GM18511 (cell line): Measurements from ENCODE around the gene OR10H5.
"Not testable (repeated sequence)": the region's sequence is repeated elsewhere in the genome, so short reads cannot be mapped to it uniquely, and the experiment has no call there.

ENCODE experiments used
- ATAC-seq: cut with Tn5 transposase; IDR thresholded peaks from one replicate; pipeline ENCODE4 v1.9.1; 2021; ENCODE audit warnings: mild to moderate bottlenecking, moderate library complexity; ENCODE audit not compliant: unreplicated experiment

The OR10H5 gene

GRCh38 chr19:15811476-15811875, 24.0 kb downstream of the OR10H5 start:
- no peak for ATAC-seq

- ATAC-seq = no peak
These were observed 24.7 kb downstream of the OR10H5 start for GRCh38 chr19:15812060-15812722.

- no peak for ATAC-seq
These were observed 26.5 kb downstream of the OR10H5 start for GRCh38 chr19:15813916-15814315.

- ATAC-seq = no peak
These were observed 27.8 kb downstream of the OR10H5 start, which contains the start of gene OR10H1 for GRCh38 chr19:15815306-15815705. Gene OR10H1 (minus strand): TSS chr19:15815664. CDS start chr19:15808037, 7,627 bp downstream.

- no peak for ATAC-seq
These were observed 33.2 kb downstream of the OR10H5 start for GRCh38 chr19:15820646-15821045.

- ATAC-seq = no peak
These were observed 38.3 kb downstream of the OR10H5 start for GRCh38 chr19:15825753-15826152.

- no peak for ATAC-seq
These were observed 40.7 kb downstream of the OR10H5 start for GRCh38 chr19:15828121-15828610.

- ATAC-seq = not testable (repeated sequence)
These were observed 41.3 kb downstream of the OR10H5 start for GRCh38 chr19:15828611-15829305.

- ATAC-seq = no peak
These were observed 41.8 kb downstream of the OR10H5 start for GRCh38 chr19:15829306-15829698.

- ATAC-seq = no peak
These were observed 42.3 kb downstream of the OR10H5 start for GRCh38 chr19:15829786-15830185.

GRCh38 chr19:15831626-15832025, 44.2 kb downstream of the OR10H5 start:
- no peak for ATAC-seq

GRCh38 chr19:15834232-15834631, 46.8 kb downstream of the OR10H5 start:
- ATAC-seq = not testable (repeated sequence)

- not testable (repeated sequence) for ATAC-seq
These were observed 48.3 kb downstream of the OR10H5 start for GRCh38 chr19:15835565-15836329.

- peak; percentile 97 for ATAC-seq
These were observed 49.1 kb downstream of the OR10H5 start for GRCh38 chr19:15836330-15837220.

- peak; percentile 30 for ATAC-seq
These were observed 49.8 kb downstream of the OR10H5 start for GRCh38 chr19:15837221-15837731.

GRCh38 chr19:15838351-15838750, 50.9 kb downstream of the OR10H5 start:
- no peak for ATAC-seq

- ATAC-seq = not testable (repeated sequence)
These were observed 52.4 kb downstream of the OR10H5 start for GRCh38 chr19:15839888-15840287.

GRCh38 chr19:15840833-15841232, 53.4 kb downstream of the OR10H5 start:
- no peak for ATAC-seq

- no peak for ATAC-seq
These were observed 54.6 kb downstream of the OR10H5 start for GRCh38 chr19:15841875-15842569.
